HG03060 (cell line): ENCODE measurements around the gene CST11.

Source experiments
- ATAC-seq: cut with Tn5 transposase; IDR thresholded peaks from one replicate; pipeline ENCODE4 v1.9.1; 2021; ENCODE audit warnings: low read depth, moderate number of reproducible peaks; ENCODE audit not compliant: unreplicated experiment

CST11 gene

DNA sequence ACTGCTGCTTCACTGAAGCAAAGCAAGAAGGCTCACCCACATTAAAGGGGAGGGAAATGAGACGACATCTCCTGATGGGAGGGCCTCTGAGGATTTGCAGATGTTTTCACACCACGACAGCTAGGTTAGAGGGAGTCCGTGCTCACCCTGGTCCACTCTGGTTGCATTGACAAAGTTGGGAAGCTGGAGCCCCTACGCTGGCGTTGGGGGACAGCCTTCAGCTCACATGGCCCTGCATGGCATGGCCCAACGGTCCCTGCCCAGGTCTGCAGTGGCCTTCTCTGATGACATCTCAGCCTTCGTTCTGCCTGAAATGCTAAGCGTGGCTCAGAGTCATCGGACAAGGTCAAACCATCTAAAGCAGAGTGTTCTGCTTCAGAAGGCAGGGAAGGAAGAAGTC is 27.5 kb downstream of the CST11 start:
- ATAC-seq, result no peak

DNA sequence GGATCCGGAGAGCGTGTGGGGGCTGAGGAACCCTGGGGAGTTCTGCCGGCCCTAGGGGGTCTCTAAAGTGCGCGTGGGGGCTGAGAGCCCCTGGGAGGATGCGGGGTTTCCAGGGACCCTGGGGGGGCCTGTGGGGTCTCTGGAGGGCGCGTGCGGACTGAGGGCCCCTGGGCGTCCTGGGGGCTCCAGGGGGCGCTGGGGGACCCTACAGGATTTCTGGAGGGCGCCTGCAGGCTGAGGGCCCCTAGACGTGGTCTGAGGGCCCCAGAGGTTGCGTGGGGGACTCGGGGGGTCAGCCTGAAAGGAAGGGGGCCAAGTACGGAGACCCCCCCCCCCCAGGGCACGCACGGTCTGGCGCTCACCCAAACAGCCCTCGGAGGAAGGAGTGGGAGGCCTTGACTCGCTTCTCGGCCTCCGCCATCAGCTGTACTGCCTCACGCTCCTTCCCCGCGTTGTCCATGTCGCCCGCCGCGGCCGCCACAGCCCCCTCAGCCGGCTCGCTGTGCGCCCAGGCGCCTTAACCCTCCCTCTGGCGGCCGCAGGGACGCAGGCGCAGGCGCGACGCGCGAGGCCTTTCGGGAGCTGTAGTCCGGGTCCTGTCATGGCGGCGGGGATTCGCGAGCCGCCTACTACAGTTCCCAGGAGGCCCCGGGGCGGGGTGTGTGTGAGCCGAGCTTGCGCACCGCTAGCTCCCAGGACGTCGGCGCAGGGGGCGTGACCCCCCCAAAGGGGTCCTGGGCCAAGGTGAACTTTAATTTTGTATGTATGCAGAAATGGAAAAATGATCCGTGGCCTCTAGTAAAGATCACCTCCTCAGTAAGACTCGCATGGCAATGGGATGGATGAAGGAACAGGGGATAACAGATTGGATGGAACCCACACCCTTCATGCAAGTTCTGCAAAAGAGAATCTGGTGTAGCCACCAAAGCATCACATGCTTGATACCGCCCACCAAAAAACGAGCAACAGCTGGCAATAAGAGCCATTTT is 31.4 kb downstream of the CST11 start, which contains the start of gene NAPB:
Gene NAPB, minus strand, starts transcription at position 546 of the 989 bp plus-strand sequence. Its CDS starts 86 bp downstream, at position 460.
- peak; percentile 92 for ATAC-seq

DNA sequence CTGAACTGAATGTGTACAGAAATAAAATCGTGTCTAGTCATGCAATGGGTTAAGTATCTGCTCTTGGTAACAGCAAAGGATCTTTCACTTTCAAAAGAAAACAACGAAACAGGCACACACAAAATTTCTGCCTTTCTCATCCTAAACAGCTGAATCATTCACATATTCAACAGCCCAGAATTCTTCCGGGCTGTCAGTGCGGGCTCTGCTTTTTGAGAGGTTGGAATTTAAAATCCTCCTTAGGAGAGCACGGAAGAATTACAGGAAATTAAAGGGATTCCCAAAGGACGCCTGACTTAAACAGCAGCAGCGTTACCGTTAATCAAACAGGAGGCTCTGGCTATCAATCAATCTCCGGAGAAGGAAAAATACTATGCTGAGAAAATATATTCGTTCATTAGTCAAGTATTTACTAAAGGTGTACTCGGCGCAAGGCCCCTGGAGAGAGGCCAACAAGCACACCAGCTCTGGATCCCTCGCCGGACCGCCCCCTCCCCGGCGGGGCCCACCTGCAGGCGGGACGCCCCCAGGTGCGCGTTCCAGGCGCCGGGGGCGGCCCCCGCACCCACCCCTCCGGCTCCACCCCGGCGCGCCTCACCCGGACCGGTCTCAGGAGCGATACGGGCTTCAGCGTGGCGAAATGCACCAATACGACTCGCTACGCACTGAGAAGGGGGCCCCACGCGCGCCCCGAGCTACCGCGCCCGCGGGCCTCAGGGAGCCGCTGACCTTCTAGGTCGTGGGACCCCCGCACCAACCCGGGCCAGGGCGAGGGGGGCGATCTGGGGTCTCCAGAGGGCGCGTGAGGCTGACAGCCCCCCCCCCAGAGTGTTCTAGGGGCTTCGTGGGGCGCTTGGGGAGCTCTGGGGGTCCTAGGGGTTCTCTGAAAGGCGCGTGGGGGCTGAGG is 32.4 kb downstream of the CST11 start:
- ATAC-seq, result no peak

DNA sequence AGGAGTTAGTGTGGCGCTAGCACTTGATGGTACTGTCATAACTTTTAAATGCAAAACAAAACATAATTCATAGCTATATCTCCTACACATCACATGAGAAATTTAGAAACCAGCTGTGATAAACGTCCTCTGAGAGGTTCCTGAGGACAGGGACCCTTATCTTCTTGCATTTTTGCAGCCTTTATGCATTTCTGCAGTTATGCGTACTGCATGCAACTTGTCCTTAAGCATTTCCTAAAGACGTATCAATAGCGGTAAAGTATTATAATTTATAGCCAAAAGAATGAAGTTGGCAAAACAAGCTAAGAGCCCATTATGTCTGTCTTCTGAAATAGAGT is 33.0 kb downstream of the CST11 start:
- ATAC-seq, result no peak

DNA sequence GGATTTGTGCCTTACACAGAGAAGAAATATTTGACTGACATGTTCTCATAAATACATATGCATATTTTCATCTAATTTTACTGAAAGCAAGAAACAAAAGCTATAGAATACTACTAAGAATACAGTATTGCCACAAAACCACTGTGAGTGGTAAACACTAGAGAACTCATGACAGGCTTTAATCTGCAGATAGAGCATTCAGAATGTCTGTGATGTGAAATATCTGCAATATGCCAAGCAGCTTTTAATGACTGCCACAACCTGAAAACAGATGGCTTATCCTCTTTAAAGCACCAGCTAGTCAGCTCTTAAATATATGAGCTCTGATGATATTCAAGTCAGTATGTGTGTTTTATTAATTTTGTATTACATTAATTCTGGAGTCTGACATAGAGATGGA is 34.8 kb downstream of the CST11 start:
- ATAC-seq, result no peak

DNA sequence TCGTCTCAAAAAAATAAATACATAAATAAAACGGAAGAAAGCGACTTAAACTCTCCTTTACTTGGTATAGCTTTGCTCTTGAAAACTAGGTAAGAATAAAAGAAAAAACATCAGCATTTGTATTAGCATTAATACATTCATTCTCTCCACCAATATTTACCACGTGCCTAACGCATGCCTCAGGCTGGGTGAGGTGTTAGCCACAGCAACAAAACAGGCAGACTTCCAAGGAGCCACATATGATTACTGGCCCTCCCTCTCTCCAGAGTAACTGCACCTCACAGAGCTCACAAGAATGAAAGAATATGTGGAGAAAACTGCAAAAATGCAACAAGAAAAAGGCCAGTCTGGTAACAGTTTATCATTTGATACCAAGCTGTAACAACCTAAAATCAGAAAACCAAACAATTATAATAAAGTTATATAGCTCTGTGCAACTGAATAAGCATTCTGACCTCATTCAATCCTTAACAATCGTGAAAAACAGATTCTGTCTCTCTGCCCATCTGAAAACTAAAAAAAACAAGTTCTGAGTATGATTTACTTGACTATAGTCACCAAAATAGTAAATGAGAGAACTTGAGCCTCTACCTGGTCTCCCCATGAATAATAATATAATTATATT is 36.6 kb downstream of the CST11 start:
- ATAC-seq, result no peak

DNA sequence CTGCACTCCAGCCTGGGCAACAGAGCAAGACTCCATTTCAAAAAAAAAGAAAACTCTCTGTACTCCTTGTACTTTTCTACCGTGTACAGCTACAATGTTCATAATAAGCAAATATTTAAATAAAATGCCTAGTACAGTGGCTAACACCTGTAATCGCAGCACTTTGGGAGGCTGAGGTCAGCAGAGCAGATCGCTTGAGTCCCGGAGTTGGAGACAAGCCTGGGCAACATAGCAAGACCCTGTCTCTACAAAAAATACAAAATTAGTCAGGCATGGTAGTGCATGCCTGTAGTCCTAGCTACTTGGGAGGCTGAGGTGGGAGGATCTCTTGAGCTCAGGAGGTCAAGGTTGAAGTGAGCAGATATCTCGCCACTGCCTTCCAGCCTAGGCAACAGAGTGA is 37.1 kb downstream of the CST11 start:
- no peak for ATAC-seq

DNA sequence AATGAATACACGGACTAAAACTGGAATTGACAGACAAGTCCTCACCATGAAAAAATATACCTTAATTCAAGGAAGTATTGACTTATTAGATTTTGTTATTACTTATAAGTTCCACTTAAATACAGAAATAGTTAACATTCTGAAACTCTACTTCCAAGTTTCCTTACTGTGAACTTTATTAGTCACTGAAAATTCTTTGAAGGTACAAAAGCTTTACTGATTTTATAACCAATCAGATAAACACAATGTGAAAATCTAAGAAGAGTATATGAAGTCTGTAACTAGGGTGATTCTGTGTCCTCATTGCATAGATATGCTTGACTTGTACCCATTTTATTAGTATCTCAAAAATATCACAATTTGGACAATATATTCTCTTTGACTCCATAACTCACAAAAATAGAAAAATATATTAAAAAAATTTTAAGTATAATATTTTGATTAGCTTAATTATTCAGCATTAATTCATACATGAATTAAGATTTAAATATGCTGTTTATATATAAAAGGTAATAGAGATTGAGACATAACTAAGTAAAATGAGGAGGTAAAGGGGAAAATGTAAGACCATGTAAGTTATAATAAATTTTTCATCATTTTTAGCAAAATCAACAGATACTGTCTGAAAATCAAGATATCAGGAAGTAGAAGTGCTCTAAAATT is 38.0 kb downstream of the CST11 start:
- ATAC-seq, result no peak

DNA sequence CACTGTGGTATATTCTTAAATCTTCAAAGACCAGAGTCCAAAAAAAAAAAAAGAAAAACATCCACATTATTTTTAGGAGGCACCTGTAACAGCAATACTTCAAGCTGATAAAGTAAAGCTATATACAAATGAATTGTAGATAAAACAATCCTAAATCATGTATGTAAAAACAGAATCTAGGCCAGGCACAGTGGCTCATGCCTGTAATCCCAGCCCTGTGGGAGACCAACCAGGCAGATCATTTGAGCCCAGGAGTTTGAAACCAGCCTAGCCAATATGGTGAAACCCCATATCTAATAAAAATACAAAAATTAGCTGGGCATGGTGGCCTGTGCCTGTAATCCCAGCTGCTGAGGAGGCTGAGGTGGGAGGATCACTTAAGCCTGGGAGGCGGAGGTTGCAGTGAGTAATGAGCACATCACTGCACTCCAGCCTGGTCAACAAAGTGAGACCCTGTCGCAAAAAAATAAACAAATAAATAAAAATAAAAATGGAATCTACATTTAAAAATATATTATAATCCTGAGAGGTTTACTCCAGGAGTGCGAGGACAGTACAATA is 38.7 kb downstream of the CST11 start:
- ATAC-seq, result no peak

DNA sequence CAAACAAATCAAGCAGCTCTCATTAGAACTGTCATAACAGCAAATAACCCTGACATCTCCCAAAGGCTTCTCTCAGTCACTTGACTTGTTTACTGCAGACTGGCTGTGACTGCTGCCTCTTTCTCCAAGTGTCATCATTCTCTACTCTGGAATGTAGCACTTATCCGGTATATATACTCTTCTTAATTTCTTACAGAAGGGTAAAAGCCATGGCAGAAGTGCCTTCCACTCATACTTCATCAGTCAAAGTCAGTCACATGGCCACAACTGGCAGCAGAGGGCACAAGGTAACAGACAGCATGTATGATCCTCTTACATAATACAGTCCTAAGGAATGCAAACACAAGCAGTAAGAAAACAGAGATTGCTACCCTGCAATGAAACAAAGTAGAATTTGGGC is 40.6 kb downstream of the CST11 start:
- no peak for ATAC-seq

DNA sequence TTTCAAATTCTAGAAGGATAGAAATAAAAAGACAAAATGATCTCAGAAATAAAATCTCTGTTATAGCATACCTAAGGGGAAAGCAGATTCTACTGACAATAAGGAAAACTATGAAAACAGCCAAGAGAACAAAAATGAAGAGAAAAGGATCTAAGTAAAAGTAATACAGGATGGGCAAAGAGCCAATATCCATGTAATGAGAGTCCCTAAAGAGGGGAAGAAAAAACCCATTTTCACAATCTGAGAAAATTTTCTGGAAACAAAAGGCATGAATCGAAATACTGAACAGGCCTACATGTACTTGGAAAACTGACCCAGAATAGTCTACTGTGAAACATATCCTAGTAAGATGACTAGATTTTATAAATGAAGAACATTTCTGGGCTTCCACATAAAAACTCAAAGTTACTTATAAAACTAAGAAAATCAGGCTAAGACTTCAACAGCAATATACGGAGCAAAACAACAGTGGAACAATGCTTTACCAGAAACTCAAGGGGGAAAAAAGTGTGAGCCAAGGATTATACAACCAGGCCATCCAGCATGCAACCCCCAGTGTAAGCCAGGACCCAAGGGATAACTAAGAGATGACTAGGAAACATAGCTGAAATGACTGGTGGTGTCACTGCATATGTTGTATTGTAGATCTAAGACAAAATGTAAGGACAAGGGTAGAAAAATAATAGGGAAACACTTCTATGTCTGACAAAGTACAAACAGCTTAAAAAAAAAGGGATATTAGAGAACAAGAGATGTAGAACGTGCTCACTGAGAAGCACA is 41.6 kb downstream of the CST11 start:
- ATAC-seq, result no peak

DNA sequence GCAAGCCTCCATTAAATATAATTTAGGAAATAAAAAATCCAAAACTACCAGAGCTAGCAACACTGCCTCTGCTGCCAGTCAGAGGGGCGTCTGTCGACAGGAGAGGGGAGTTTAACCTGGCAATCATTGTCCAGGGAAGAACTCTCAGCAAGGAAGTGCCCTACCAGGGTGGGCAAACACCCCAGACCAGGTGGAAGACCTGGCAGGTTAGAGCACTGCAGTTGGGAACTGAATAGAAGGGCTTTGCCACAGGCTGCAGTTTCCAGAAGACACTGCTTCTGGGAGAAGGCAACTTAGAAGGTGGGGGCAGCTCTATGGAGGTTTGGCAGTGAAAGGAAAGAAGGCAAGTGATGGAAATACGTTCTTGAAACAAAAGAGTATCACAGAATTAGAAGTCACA is 42.9 kb downstream of the CST11 start:
- no peak for ATAC-seq

DNA sequence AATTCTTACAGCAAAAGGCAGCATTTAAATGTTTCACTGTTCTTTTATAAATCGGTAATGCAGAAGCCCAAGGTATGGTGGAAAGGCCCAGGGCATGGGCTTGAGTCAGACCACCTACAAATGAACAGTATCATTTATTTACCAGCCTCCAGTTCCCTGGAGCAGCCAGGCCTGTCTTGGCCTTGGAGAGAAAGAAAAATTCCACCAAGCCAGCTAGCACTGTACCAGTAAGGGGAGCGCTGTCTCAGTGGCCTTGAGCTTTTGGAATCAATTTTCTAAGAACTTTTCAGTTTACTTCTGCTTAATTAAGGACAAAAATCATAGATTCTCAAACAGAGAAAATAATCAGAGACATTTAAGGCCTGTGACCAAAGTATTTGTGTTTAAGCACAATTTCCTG is 43.7 kb downstream of the CST11 start:
- no peak for ATAC-seq

DNA sequence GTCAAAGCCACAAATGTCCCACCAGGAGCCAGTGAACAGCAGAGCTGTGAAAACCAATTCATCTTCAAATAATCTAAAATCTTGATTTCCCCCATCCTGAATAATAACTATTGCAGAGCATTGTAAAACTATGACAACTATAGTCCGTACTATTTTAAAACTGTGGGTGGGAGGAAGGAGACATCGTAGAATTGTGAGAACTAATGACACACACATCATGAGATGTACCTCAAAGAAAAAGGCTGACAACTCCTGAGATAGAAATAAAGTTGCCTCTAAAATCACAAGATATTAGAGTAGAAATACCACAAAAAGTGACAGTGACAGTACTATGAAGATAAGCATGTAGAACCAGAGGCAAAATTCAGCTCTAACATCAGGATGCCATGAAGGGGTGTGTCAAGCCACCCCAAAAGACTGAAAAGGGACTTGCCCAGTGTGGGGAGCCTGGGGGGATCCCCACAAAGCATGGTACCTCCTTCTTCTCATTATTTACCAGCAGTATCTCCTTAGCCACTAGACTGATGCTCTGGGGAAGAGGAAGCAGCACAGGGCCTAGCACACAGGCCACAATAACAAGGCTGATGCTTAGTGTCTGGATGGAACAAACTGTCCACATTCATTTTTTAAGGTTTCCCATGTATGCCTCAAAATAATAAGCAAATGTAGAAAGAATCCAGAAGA is 44.8 kb downstream of the CST11 start:
- ATAC-seq, result peak; percentile 41

DNA sequence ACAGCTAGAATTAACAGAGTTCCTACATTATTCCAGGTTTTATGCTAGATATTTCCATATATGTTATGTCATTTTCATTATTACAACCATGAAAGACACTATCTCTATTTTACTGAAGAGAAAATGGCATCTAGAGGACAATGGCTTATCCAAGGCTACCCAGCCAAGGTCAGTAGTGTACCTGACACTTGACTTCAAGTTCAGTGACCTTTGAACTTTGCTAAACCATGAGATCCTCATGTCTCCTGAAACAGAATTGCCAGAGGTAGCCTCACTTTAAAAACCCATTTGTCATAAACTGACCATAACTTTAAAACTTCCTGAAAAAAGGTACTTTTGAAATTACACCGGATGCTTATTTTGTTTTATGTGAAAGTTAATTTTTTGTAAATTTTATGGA is 45.8 kb downstream of the CST11 start:
- no peak for ATAC-seq

DNA sequence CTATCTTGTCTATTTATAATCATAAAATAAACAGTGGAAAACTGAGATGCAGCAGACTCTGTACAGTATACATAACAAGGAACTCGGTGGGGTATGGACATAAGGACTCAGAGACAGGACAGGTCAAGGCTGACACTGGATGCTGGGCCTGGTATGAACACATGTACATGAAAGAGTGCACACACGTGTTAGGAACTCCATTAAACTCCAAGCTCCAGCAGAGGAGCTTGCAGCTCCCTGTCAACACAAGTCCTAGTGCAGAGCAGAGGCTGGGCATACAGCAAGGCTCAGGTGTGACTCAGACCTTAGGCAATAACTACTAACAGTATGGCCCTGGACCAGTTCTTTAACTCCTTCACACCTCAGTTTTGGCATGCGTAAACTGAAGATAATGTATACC is 48.5 kb downstream of the CST11 start:
- ATAC-seq, result no peak

DNA sequence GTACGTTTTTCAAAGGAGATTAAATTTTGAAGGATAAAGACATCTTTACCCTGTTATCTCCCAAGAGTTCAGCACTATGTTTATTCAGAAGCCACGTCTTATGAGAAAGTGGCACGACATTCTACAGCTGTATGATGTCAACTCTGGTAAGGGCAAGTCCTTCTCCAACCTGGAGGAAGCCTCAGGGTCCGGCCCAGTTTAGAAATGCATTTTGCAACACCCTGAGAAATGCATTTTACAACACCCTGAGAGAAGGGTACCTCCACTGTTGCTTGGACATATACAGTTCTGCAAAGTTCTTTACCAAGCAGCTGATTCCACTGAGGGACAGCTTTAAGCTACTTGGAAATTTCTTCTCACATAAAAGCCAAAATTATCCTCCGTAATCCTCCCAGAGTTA is 48.9 kb downstream of the CST11 start:
- ATAC-seq, result no peak

DNA sequence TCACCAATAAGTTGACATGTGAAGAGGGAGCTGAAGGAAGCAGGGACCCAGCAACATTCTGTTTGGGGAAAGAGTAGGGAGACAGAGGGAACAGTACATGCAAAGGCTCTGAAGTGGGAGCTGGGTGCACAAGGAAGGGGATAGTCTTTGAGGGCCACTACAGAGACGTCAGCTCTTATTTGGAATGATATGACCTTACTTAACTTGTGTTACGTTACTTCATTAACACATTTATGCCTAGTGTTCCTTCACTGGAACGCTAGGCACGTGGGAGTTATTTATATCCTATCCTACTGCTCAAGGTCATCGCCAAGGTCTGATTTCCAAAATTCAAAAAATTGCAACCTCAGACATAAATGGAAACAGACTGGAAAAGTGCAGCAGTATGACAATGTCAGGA is 51.6 kb downstream of the CST11 start:
- no peak for ATAC-seq
